ENCODE measurements around the gene SPATA24. TPM values are rescaled to one million over a fixed set of nuclear protein-coding genes. Genes with fewer than 3 reads are reported as not detected.
"Not testable (repeated sequence)": the region's sequence is repeated elsewhere in the genome, so short reads cannot be mapped to it uniquely, and the experiment has no call there.

Gene SPATA24
- total RNA-seq, 4 donors from 2014 or later, result 0.65 to 1.4 (median 0.71) TPM; not detected in 1

DNA sequence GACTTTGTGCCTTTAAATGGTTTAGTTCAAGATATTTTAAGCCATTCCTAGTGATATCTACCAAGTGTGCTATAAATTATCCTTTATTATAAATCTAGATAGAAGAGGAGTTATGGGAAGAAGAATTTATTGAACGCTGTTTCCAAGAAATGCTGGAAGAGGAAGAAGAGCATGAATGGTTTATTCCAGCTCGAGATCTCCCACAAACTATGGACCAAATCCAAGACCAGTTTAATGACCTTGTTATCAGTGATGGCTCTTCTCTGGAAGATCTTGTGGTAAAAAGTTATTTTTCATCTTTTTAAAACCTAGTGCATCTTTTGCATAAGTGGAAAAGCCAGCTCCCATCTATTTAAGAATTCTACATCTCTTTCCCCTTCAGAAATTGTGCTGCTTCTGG is 39.4 kb downstream of the SPATA24 start:
- H3K4me3 ChIP-seq (ENCODE audit: low read depth, poor library complexity, severe bottlenecking), result no peak overlapping the region
- TF ChIP-seq POLR2A (IDR thresholded peaks at IDR 0.05), result no peak
- TF ChIP-seq, protein P1, sequence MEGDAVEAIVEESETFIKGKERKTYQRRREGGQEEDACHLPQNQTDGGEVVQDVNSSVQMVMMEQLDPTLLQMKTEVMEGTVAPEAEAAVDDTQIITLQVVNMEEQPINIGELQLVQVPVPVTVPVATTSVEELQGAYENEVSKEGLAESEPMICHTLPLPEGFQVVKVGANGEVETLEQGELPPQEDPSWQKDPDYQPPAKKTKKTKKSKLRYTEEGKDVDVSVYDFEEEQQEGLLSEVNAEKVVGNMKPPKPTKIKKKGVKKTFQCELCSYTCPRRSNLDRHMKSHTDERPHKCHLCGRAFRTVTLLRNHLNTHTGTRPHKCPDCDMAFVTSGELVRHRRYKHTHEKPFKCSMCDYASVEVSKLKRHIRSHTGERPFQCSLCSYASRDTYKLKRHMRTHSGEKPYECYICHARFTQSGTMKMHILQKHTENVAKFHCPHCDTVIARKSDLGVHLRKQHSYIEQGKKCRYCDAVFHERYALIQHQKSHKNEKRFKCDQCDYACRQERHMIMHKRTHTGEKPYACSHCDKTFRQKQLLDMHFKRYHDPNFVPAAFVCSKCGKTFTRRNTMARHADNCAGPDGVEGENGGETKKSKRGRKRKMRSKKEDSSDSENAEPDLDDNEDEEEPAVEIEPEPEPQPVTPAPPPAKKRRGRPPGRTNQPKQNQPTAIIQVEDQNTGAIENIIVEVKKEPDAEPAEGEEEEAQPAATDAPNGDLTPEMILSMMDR (IDR thresholded peaks at IDR 0.05), result no peak
- no peak for DNase-seq (ENCODE audit: low spot score in 2 of 2)
- whole genome bisulfite sequencing, 2 donors, result 59 to 78% methylated on average over 2 of the region's 2 CpGs
- intact Hi-C loops (cut with DNase I; ENCODE audit: low total_unique reads), result no loop called here

GRCh38 chr5:139363937-139364336 is 40.0 kb downstream of the SPATA24 start:
- intact Hi-C loops (cut with DNase I; ENCODE audit: low total_unique reads), result no loop called here
- TF ChIP-seq POLR2A (IDR thresholded peaks at IDR 0.05), result no peak
- TF ChIP-seq, protein P1 (IDR thresholded peaks at IDR 0.05), result no peak

DNA sequence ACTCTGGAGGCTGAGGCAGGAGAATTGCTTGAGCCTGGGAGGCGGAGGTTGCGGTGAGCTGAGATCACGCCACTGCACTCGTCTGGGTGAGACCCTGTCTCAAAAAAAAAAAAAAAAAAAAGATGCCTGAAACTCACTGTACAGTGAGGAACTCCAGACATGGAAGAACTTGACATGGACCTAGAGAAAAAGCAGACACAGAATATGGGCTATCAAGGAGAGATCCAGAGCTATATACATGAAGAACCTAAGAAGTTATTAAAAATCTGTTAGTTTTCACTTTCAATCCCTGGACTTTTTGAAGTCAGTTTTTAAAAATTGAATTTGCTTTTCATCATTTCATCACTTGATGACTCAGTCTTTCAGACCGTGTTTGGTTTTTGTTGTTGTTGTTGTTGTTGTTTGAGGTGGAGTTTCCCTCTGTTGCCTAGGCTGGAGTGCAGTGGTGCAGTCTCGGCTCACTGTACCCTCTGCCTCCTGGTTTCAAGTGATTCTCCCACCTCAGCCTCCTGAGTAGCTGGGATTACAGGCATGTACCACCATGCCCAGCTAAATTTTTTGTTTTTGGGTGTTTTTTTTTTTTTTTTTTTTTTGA is 42.0 kb downstream of the SPATA24 start:
- intact Hi-C loops (cut with DNase I; ENCODE audit: low total_unique reads), result no loop called here
- 73 to 79% methylated on average over 6 of the region's 6 CpGs for WGBS, 2 donors

More at GRCh38 chr5:139363937-139364336, 40.0 kb downstream of the SPATA24 start:
- no peak overlapping the region for H3K4me3 ChIP-seq (ENCODE audit: low read depth, poor library complexity, severe bottlenecking)
- WGBS, 2 donors, result 44 to 48% methylated on average over 2 of the region's 2 CpGs
- DNase-seq (ENCODE audit: low spot score in 2 of 2), result peak in 1 of 2 donors; percentile 6

GRCh38 chr5:139360384-139360783 is 43.5 kb downstream of the SPATA24 start:
- no peak overlapping the region for H3K4me3 ChIP-seq (ENCODE audit: low read depth, poor library complexity, severe bottlenecking)
- DNase-seq (ENCODE audit: low spot score in 2 of 2), result peak in 1 of 2 donors; percentile 52
- intact Hi-C loops (cut with DNase I; ENCODE audit: low total_unique reads), result no loop called here
- TF ChIP-seq POLR2A (IDR thresholded peaks at IDR 0.05), result no peak
- TF ChIP-seq, protein P1 (IDR thresholded peaks at IDR 0.05), result no peak
- WGBS, 2 donors, result 94% methylated on average over 4 of the region's 4 CpGs

More for the DNA sequence above, 42.0 kb downstream of the SPATA24 start:
- TF ChIP-seq POLR2A (IDR thresholded peaks at IDR 0.05), result no peak
- TF ChIP-seq, protein P1 (IDR thresholded peaks at IDR 0.05), result no peak
- H3K4me3 ChIP-seq (ENCODE audit: low read depth, poor library complexity, severe bottlenecking), result no peak overlapping the region
- peak in 1 of 2 donors; percentile 69 for DNase-seq (ENCODE audit: low spot score in 2 of 2)

DNA sequence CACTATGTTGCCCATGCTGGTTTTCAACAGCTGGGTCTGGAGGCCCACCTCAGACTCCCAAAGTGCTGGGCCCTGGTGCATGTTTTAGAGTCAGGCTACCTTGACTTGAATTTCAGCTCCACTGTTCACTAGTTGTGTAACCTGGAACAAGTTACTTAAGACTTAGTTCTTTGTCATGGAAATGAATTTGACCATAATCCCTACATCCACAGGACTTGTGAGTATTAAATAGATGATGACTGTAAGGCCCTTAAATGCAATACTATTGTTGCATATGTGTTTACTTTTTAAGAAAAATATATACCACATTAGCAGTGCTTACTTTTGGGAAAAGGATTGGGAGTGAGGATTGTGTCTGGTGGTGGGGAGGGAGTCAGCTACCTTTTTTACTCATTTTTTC is 45.8 kb downstream of the SPATA24 start:
- DNase-seq (ENCODE audit: low spot score in 2 of 2), result peak in 1 of 2 donors; percentile 39
- TF ChIP-seq, protein P1 (IDR thresholded peaks at IDR 0.05), result no peak
- TF ChIP-seq POLR2A (IDR thresholded peaks at IDR 0.05), result no peak
- intact Hi-C loops (cut with DNase I; ENCODE audit: low total_unique reads), result no loop called here
- H3K4me3 ChIP-seq (ENCODE audit: low read depth, poor library complexity, severe bottlenecking), result no peak overlapping the region

DNA sequence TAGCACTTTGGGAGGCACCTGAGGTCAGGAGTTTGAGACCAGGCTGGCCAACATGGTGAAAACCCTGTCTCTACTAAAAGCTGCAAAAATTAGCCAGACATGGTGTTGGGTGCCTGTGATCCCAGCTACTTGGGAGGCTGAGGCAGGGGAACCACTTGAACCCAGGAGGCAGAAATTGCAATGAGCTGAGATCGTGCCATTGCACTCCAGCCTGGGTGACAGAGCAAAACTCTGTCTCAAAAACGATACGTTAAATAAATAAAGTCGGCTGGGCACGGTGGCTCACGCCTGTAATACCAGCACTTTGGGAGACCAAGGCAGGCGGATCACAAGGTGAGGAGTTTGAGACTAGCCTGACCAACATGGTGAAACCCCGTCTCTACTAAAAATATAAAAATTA is 48.0 kb downstream of the SPATA24 start:
- H3K4me3 ChIP-seq (ENCODE audit: low read depth, poor library complexity, severe bottlenecking); DNase-seq (ENCODE audit: low spot score in 2 of 2); intact Hi-C loops (cut with DNase I; ENCODE audit: low total_unique reads): not testable (repeated sequence)
- 96 to 97% methylated on average over 8 of the region's 8 CpGs for WGBS, 2 donors
